ENCODE results near the gene GCG.

GCG gene

GRCh38 chr2:162149466-162149865, 2.6 kb downstream of the GCG start:
- DNase-seq (ENCODE audit: low spot score) = no peak

- DNase-seq (ENCODE audit: low spot score) = no peak
Observed at GRCh38 chr2:162148956-162149355, 3.1 kb downstream of the GCG start.

DNA sequence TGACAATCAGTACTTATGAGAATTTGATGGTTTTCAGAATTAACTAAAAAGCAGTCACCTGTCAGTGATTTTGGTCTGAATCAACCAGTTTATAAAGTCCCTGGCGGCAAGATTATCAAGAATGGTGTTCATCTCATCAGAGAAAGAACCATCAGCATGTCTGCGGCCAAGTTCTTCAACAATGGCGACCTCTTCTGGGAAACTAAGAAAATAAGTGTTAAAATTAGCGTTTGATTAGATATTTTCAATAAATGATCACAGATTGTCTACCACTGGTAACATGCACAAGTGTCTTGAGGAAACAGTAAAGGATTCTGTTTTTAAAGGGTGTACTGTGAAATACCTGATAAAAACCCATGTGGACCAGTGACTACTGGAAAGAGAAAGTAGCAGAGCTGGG, 8.1 kb downstream of the GCG start:
- DNase-seq (ENCODE audit: low spot score) = no peak

DNA sequence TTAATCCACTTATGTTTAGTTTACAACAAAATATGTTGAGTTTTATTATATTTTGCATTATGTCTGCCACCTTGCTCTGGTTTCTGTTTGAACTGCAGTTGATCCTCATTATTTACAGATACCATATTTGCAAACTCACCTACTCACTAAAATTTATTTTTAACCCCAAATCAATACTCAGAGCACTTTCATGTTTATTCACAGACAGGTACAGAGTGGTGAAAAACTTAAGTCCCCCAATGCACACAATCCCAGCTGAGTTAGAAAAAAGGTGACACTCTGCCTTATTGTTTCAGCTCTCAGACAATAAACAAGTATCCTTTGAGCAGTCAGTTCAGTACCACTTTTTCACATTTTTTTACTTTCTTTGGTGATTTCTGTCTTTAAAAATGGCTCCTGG, 13.7 kb downstream of the GCG start:
- no peak for DNase-seq (ENCODE audit: low spot score)

GRCh38 chr2:162127422-162127821, 24.6 kb downstream of the GCG start:
- no peak for DNase-seq (ENCODE audit: low spot score)

DNA sequence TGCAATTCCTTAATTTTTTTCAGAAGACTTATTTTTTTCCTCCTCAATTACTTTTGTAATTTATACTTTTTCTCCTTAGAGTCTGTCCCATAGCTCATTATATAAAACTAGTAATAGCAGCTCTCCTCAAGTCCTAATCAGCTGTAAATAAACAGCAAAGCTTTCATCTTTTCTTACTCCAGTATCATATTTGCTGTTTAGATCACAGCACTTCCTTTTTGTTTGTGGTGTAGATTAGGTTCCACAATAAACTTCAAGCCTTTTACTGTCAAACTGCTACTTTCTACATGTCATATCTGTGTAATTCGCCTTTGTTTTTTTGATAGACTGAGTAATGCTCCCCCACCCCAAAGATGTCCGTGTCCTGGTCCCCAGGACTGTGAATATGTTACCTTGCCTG, 25.5 kb downstream of the GCG start:
- no peak for DNase-seq (ENCODE audit: low spot score)

DNA sequence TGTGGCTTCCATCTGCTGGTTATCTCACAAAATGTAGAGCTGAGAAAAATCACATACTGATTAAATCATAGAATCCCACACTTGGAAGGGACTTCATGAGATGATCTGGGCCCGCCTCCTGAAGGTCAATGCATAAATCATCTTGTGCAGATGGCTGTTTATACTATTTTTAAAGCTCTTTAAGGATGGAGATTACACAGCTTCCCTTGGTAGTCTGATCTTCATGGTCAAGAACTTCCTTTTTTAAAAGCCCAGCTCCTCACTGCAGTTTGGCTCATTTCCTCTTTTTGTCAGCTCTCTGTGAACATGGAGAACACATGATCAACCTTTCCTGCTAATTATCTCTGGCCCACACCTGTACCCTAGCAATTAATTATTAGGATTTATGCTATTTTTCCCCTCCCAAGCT, 25.9 kb downstream of the GCG start:
- DNase-seq (ENCODE audit: low spot score) = no peak

DNA sequence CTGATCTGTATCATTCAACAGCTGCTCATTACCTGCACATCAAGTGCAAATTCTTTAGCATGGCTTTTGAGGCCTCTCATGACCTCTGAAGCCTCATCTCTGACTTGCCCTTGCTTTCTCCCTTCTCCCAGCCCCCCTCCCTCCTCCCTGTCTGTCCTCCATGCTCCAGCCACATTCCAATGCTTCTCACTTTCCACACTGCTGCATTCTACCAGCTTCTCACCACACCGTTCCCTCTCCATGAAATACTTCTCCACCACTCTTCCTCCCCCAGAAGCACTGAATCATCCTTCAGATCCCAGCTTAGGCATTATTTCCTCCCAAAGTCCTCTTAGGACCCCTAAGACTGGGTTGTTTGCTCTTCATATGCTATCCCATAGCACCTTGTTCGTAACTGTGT, 26.9 kb downstream of the GCG start:
- no peak for DNase-seq (ENCODE audit: low spot score)

- DNase-seq (ENCODE audit: low spot score) = peak; percentile 56
Observed at GRCh38 chr2:162123806-162124758, 28.0 kb downstream of the GCG start.

DNA sequence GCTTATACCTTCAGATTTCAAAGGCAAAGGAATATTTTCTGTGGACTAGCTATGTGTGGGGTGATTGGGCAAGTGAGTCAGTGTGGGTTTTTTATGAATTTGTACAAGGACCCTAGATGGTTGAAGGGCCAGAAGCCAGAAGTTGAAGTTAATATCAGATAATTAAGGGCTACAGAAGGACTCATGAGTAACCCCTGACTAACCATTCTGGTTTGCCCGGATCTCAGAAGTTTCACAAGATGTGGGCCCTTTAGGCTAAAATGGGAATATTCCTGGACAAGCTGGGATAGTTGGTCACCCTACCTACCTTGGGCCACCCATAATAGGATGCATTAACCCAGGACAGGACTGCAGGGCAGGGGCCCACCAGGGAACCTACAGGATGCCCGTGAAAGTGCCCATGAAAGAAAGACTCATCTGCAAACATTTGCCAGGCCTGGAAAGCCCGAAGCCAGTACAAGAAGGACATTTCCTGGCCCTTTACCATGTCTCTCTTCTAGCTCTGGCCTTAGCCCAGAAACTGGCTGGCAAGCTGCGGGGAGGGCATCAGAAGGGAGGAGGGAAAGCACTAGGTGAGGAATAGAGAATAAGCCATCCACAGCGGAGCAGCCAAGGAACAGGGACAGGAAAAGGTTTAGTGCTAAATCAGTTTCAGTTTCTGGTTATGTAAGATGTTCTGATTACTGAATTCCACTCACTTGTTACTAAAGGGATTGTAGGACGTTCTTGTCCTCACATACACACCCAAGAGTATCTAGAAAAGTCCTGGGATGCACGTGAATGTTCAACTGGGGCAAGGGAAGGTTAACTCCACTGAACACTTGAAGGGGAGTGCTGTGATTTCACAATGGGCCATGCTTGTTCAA, 33.6 kb downstream of the GCG start:
- no peak for DNase-seq (ENCODE audit: low spot score)

- DNase-seq (ENCODE audit: low spot score) = no peak
Observed at GRCh38 chr2:162116352-162116751, 35.7 kb downstream of the GCG start.

DNA sequence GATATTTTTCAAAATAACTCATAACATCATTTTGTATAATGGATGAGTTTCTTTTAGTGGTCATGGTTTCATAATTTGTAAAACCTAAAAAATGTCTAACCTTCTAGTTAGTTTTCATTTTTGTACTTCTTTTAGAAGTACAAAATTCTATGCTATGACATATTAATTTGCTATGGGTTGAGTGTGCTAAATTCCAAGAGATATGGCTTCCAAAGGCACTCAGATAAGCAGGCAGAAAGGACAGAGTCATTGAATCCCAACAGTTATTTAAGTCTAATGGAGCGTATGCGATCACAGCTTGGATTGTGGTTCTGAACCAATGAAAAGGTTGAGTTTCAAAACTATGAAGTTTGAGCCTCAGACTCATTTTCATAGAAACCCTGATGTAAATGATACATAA, 37.0 kb downstream of the GCG start:
- no peak for DNase-seq (ENCODE audit: low spot score)

- DNase-seq (ENCODE audit: low spot score) = no peak
Observed at GRCh38 chr2:162114271-162114670, 37.8 kb downstream of the GCG start.

- no peak for DNase-seq (ENCODE audit: low spot score)
Observed at GRCh38 chr2:162113776-162114168, 38.3 kb downstream of the GCG start.

GRCh38 chr2:162113088-162113775, 38.8 kb downstream of the GCG start:
- no peak for DNase-seq (ENCODE audit: low spot score)

DNA sequence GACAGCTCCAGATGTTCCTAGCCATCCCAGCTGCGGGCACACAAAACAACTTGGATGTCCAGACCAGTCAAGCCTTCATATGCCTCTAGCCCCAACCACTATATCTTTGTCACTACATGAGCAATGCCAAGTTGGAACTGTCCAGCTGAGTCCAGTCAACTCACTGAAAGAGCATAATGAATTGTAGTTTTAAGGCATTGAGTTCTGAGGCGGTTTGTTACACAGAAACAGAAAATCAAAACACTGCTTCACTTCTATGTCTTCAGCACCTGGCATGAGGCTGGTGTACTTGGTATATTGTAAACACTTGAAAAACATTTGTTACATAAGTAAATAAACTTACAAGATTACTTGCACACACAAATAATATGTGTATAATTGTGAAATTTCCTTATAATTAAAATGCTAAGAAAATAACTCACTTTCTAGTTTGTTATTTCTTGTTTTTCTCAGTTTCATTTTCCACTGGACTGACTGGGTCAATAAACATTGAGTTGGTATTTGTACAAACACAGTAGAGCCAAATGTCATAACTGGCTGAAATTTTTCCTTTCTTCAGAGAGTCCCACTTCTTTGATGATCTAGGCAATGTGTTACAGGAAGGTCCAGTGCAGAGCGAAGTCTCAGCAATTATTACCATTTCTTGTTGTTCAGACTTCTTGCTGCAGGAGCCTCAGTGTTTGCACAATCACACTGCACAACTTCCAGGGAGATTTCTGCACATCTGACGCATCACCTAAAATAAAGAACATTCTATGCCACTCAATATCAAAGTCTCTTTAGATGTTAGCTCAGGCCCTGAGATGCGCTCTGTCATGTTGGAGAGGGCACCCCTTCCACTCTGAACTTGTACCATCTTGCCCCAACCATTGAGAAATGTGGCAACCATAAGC, 39.8 kb downstream of the GCG start:
- no peak for DNase-seq (ENCODE audit: low spot score)

GRCh38 chr2:162107361-162107901, 44.6 kb downstream of the GCG start:
- DNase-seq (ENCODE audit: low spot score) = no peak

DNA sequence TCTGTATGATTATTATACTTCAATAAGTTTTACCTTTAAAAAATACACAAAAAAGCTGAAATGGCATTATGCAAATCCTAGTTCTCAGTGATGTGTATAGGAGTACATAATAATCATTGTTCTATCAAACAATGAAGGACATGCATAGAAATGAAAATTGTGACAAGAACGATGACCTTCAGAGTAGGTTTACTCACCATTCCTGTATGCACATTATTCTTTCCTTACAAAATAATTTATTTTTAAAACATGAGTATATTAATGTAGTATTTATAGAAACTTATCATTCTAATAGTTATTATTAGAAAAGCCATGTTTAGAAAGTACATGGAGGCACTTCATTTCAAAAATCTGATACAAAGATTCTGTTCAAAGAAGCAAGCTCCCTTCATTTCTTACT, 45.3 kb downstream of the GCG start:
- no peak for DNase-seq (ENCODE audit: low spot score)

DNA sequence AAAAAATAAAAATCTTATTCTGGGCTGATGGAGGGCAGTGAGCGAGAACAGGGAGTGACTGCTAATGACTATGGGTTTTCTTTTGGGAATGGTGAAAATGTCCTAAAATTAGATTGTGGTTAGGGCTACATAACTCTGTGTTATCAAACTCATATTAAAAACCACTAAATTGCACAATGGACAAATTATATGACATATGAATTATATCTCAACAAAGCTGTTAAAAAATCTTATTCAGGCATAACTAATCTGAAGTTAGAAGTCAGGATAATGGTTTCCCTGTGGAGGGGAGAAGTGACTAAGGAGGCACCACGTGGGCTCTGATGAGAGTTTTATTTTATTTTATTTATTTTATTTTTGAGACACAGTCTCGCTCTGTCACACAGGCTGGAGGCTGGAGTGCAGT, 45.9 kb downstream of the GCG start:
- DNase-seq (ENCODE audit: low spot score) = no peak

DNA sequence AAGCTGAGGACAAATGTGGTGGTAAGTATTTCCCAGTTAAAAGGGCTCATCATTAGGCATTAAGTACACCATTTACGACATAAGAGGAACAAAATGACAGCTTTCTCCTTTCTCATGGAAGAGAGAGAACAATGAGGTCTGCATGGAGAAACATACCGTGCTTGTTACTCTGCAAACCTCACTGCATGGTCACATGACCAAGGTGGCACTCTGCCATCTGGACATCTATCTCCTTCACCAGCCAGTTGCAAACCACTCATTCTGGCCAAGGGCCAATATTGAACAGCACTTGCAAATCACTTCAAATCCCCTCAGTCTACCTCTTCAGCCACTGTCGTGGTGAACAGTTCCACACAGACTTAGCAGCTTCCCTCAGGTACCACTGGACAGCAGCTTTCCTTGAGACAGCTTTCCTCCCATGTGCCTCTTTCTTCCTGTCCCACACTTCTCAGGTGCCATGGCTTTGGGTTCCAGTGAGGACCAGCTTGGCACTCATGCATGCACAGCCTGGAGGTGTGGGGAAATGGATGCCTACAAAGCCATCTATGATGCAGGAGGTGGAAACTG, 48.5 kb downstream of the GCG start:
- no peak for DNase-seq (ENCODE audit: low spot score)

DNA sequence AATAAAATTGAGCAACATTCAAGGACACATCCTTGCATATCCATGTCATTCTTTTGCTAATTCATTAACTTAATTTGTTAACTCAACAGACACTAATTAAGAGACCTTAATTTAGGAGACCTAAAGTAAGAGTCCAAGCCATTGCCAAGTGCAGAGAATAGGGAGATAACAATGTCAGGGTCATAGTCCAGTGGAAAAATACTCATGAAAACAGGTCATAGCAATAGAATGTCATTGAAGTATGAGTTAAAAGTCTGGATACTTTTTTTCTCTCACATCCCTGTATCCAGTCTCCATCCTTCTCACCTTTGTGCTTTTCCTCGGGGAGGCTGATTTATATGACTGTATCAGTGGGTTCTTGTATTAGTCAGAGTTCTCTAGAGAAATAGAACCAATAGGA, 51.5 kb downstream of the GCG start:
- no peak for DNase-seq (ENCODE audit: low spot score)

Measured in CD4-positive, alpha-beta T cell treated with Interleukin-6 at 100 ng/mL for 8 hours (primary cell).